Neuronal stem cell (in vitro differentiated cells): Measurements from ENCODE around the gene TAMALIN.
A peak's percentile ranks its signal among the peaks of the same experiment; 100 is the strongest.

Experiments
- DNase-seq: peaks from one replicate; pipeline ENCODE4 v3.0.0-alpha.2; 2013; ENCODE audit warnings: low spot score
- H2AFZ ChIP-seq: one replicate; pipeline ENCODE4 v1.6.1; 2013; ENCODE audit warnings: mild to moderate bottlenecking, low read length, inconsistent platforms
- H2AK5ac ChIP-seq: 2 replicates; pipeline ENCODE4 v1.6.1; 2013; ENCODE audit warnings: low read depth, mild to moderate bottlenecking, inconsistent platforms, low read length, moderate library complexity, mixed read lengths
- H2BK120ac ChIP-seq: 2 replicates; pipeline ENCODE4 v1.6.1; 2013; ENCODE audit warnings: low read depth, mild to moderate bottlenecking, inconsistent platforms, low read length, moderate library complexity, mixed read lengths
- H2BK12ac ChIP-seq: one replicate; pipeline ENCODE4 v1.6.1; 2013; ENCODE audit warnings: low read length, inconsistent platforms
- H2BK15ac ChIP-seq: 2 replicates; pipeline ENCODE4 v1.6.1; 2013; ENCODE audit warnings: mild to moderate bottlenecking, low read length, inconsistent platforms, mixed read lengths
- H2BK5ac ChIP-seq: one replicate; pipeline ENCODE4 v1.6.1; 2013; ENCODE audit warnings: inconsistent platforms, mild to moderate bottlenecking, low read length, moderate library complexity
- H3K14ac ChIP-seq: one replicate; pipeline ENCODE4 v1.6.1; 2013; ENCODE audit warnings: low read length, inconsistent platforms
- H3K18ac ChIP-seq: 2 replicates; pipeline ENCODE4 v1.6.1; 2013; ENCODE audit warnings: low read length, inconsistent platforms
- H3K23ac ChIP-seq: 2 replicates; pipeline ENCODE4 v1.6.1; 2013; ENCODE audit warnings: low read depth, mild to moderate bottlenecking, mixed read lengths, low read length, inconsistent platforms; ENCODE audit not compliant: poor library complexity
- H3K27ac ChIP-seq: replicated peaks from 3 replicates; pipeline ENCODE4 v1.5.1; 2013; ENCODE audit warnings: low read length, inconsistent platforms
- H3K27me3 ChIP-seq, 3 experiments: 2 replicates each; pipeline ENCODE4 v1.6.1; 2013; ENCODE audit warnings: low read length in 3 of 3, mild to moderate bottlenecking in 2 of 3, inconsistent platforms in 1 of 3, low read depth in 1 of 3, mixed read lengths in 1 of 3, moderate library complexity in 1 of 3; ENCODE audit not compliant: control insufficient read depth in 3 of 3, insufficient read depth in 3 of 3
- H3K36me3 ChIP-seq, 2 donors: replicated peaks in 1 of 2; 2 replicates each; pipeline ENCODE4 v1.6.1; 2013; ENCODE audit warnings: low read length in 2 of 2; ENCODE audit not compliant: control insufficient read depth in 2 of 2, insufficient read depth in 2 of 2
- H3K4ac ChIP-seq: 2 replicates; pipeline ENCODE4 v1.6.1; 2013; ENCODE audit warnings: inconsistent platforms, mild to moderate bottlenecking, low read length, moderate library complexity
- H3K4me1 ChIP-seq, 2 donors: 1 replicate in 1 of 2; 2 replicates in 1 of 2; pipeline ENCODE4 v1.6.1; 2013; ENCODE audit warnings: low read length in 2 of 2, low read depth in 1 of 2; ENCODE audit not compliant: control insufficient read depth in 2 of 2, insufficient read depth in 1 of 2
- H3K4me2 ChIP-seq: one replicate; pipeline ENCODE4 v1.6.1; 2013; ENCODE audit warnings: mild to moderate bottlenecking, low read length, inconsistent platforms; ENCODE audit not compliant: insufficient read depth, poor library complexity, severe bottlenecking
- H3K4me3 ChIP-seq, 2 donors: 2 replicates each; pipeline ENCODE4 v1.5.1; 2013; ENCODE audit warnings: low read length in 2 of 2, mild to moderate bottlenecking in 2 of 2, inconsistent platforms in 1 of 2, moderate library complexity in 1 of 2
- H3K79me1 ChIP-seq: one replicate; pipeline ENCODE4 v1.6.1; 2013; ENCODE audit warnings: low read depth, mild to moderate bottlenecking, inconsistent platforms, low read length, moderate library complexity
- H3K9ac ChIP-seq: one replicate; pipeline ENCODE4 v1.6.1; 2013; ENCODE audit warnings: mild to moderate bottlenecking, low read depth, low read length, inconsistent platforms; ENCODE audit not compliant: poor library complexity
- H3K9me3 ChIP-seq, 2 donors: replicated peaks in 1 of 2; 2 replicates each; pipeline versions ENCODE3 to v1.6.1; 2013; ENCODE audit warnings: low read length in 2 of 2, mild to moderate bottlenecking in 2 of 2, inconsistent platforms in 1 of 2, low read depth in 1 of 2, mixed read lengths in 1 of 2, moderate library complexity in 1 of 2; ENCODE audit not compliant: control insufficient read depth in 2 of 2, insufficient read depth in 1 of 2
- H4K8ac ChIP-seq: one replicate; pipeline ENCODE4 v1.6.1; 2013; ENCODE audit warnings: low read depth, mild to moderate bottlenecking, inconsistent platforms, low read length, moderate library complexity
- H4K91ac ChIP-seq: one replicate; pipeline ENCODE4 v1.6.1; 2013; ENCODE audit warnings: low read length, low read depth, mild to moderate bottlenecking, inconsistent platforms; ENCODE audit not compliant: poor library complexity
- WGBS, 2 donors: extraction: QIAGEN DNeasy Blood & Tissue Kit; methylation state at CpG; one replicate each; pipeline ENCODE4 v1.1.7; 2013; ENCODE audit warnings: missing lambda C conversion rate in 2 of 2, mixed read lengths in 1 of 2; ENCODE audit not compliant: insufficient read length in 2 of 2, insufficient replicate concordance in 1 of 2; ENCODE audit errors: extremely low coverage in 2 of 2; 5-methylcytosine and 5-hydroxymethylcytosine counted together

The TAMALIN gene

GRCh38 chr12:52062167-52063081 is 55.7 kb downstream of the TAMALIN start:
- Histone ChIP-seq H2BK120ac (peak overlapping the region; percentile 100), H3K4me3 (no peak overlapping the region), H3K9me3 (peaks cover 0 to 2% of the 10 kb centered on the region in 2 donors), H4K91ac (peak overlapping the region; percentile 94), H2BK15ac (peak overlapping the region; percentile 93), H4K8ac (peak overlapping the region; percentile 100), H2BK12ac (peak overlapping the region; percentile 100), H3K36me3 (peaks cover 15% of the 10 kb centered on the region in 2 donors), H3K4ac (peak overlapping the region; percentile 95), H3K4me1 (peaks cover 0 to 8% of the 10 kb centered on the region in 2 donors), H3K14ac (peak overlapping the region; percentile 94), H3K79me1 (no peaks in the 10 kb centered on the region), H3K4me2 (peak overlapping the region; percentile 23), H2AK5ac (peak overlapping the region; percentile 100), H3K27me3 (peaks cover 0 to 14% (median 2%) of the 10 kb centered on the region in 3 experiments), H3K9ac (peak overlapping the region; percentile 66), H3K23ac (peak overlapping the region; percentile 4), H3K27ac (peak overlapping the region; percentile 71), H2BK5ac (peak overlapping the region; percentile 56), H3K18ac (peak overlapping the region; percentile 97), H2AFZ (peak overlapping the region; percentile 85)
- DNase-seq = no peak
- no CpG with 5 or more reads among the region's 6 CpGs for WGBS, 2 donors

GRCh38 chr12:52063082-52063924 is 56.6 kb downstream of the TAMALIN start:
- Histone ChIP-seq H3K18ac (peak overlapping the region; percentile 97), H3K36me3 (peaks cover 10% of the 10 kb centered on the region in 2 donors), H4K91ac (peak overlapping the region; percentile 94), H3K9ac (no peak overlapping the region), H2BK120ac (peak overlapping the region; percentile 100), H3K4ac (peak overlapping the region; percentile 95), H2BK5ac (peak overlapping the region; percentile 56), H2BK12ac (no peak overlapping the region), H3K4me2 (no peak overlapping the region), H2AK5ac (peak overlapping the region; percentile 100), H3K4me1 (peaks cover 0 to 8% of the 10 kb centered on the region in 2 donors), H3K27me3 (peaks cover 0 to 14% (median 2%) of the 10 kb centered on the region in 3 experiments), H3K79me1 (no peaks in the 10 kb centered on the region), H3K4me3 (no peak overlapping the region), H3K23ac (peak overlapping the region; percentile 4), H3K9me3 (peaks cover 0 to 2% of the 10 kb centered on the region in 2 donors), H4K8ac (peak overlapping the region; percentile 82), H2AFZ (peak overlapping the region; percentile 85), H3K14ac (peak overlapping the region; percentile 47), H3K27ac (no peak overlapping the region), H2BK15ac (peak overlapping the region; percentile 93)
- no CpG with 5 or more reads among the region's 20 CpGs for WGBS, 2 donors
- no peak for DNase-seq

GRCh38 chr12:52063981-52064649 is 57.4 kb downstream of the TAMALIN start:
- no CpG with 5 or more reads among the region's 12 CpGs for WGBS, 2 donors
- DNase-seq = no peak
- peaks cover 0 to 14% (median 2%) of the 10 kb centered on the region in 3 experiments for H3K27me3 ChIP-seq

More at GRCh38 chr12:52063981-52064649, 57.4 kb downstream of the TAMALIN start:
- H3K36me3 ChIP-seq = peaks cover 4 to 5% of the 10 kb centered on the region in 2 donors
- H3K4me3 ChIP-seq = no peak overlapping the region
- no peak overlapping the region for H3K4me2 ChIP-seq
- H3K18ac ChIP-seq = peak overlapping the region; percentile 74
- peak overlapping the region; percentile 48 for H2AK5ac ChIP-seq
- no peak overlapping the region for H4K91ac ChIP-seq
- H3K79me1 ChIP-seq = no peaks in the 10 kb centered on the region
- peak overlapping the region; percentile 47 for H2BK15ac ChIP-seq
- peak overlapping the region; percentile 35 for H2BK12ac ChIP-seq
- no peak overlapping the region for H3K9ac ChIP-seq
- no peak overlapping the region for H2BK5ac ChIP-seq
- H3K23ac ChIP-seq = no peak overlapping the region
- H3K27ac ChIP-seq = no peak overlapping the region
- no peak overlapping the region for H3K4ac ChIP-seq
- H2BK120ac ChIP-seq = no peak overlapping the region
- no peaks in the 10 kb centered on the region for H3K9me3 ChIP-seq
- H4K8ac ChIP-seq = no peak overlapping the region
- no peak overlapping the region for H3K14ac ChIP-seq
- peak overlapping the region; percentile 67 for H2AFZ ChIP-seq
- H3K4me1 ChIP-seq = peaks cover under 1 to 9% of the 10 kb centered on the region in 2 donors
